ENCODE measurements around the gene FYB2. TPM values are rescaled to one million over a fixed set of nuclear protein-coding genes. Genes with fewer than 3 reads are reported as not detected.

The FYB2 gene
- total RNA-seq, 2 experiments from 2014 or later = not detected

GRCh38 chr1:56686169-56686568 lies 133.0 kb downstream of the FYB2 start:
- Mint-ChIP-seq H3K9me3 (ENCODE audit: insufficient read depth) (no peaks in the 10 kb centered on the region), H3K36me3 (ENCODE audit: low read depth) (no peaks in the 10 kb centered on the region), H3K4me3 (no peak overlapping the region), H3K27me3 (ENCODE audit: low read depth) (no peaks in the 10 kb centered on the region), H3K4me1 (ENCODE audit: low read depth) (no peaks in the 10 kb centered on the region), H3K27ac (no peak overlapping the region)
- no peak for ATAC-seq
- DNase-seq = no peak
- ChIA-PET POLR2A (no interaction called here), CTCF (no interaction called here)

- no peak overlapping the region for H3K4me3 Mint-ChIP-seq
- H3K4me1 Mint-ChIP-seq (ENCODE audit: low read depth) = no peaks in the 10 kb centered on the region
- H3K27ac Mint-ChIP-seq = no peak overlapping the region
- H3K9me3 Mint-ChIP-seq (ENCODE audit: insufficient read depth) = no peaks in the 10 kb centered on the region
- H3K27me3 Mint-ChIP-seq (ENCODE audit: low read depth) = no peaks in the 10 kb centered on the region
- CTCF ChIA-PET = no interaction called here
- no peaks in the 10 kb centered on the region for H3K36me3 Mint-ChIP-seq (ENCODE audit: low read depth)
- DNase-seq (no peak), ATAC-seq (no peak)
- POLR2A ChIA-PET = no interaction called here
Observed at GRCh38 chr1:56683569-56683968, 135.6 kb downstream of the FYB2 start.

- H3K4me3 Mint-ChIP-seq = no peak overlapping the region
- no peaks in the 10 kb centered on the region for H3K36me3 Mint-ChIP-seq (ENCODE audit: low read depth)
- H3K4me1 Mint-ChIP-seq (ENCODE audit: low read depth) = no peaks in the 10 kb centered on the region
- ChIA-PET POLR2A (no interaction called here), CTCF (no interaction called here)
- no peaks in the 10 kb centered on the region for H3K27me3 Mint-ChIP-seq (ENCODE audit: low read depth)
- ATAC-seq (no peak), DNase-seq (no peak)
- no peak overlapping the region for H3K27ac Mint-ChIP-seq
- H3K9me3 Mint-ChIP-seq (ENCODE audit: insufficient read depth) = no peaks in the 10 kb centered on the region
Observed at GRCh38 chr1:56676571-56677035, 142.6 kb downstream of the FYB2 start.

GRCh38 chr1:56675763-56676162 lies 143.4 kb downstream of the FYB2 start:
- H3K36me3 Mint-ChIP-seq (ENCODE audit: low read depth) = no peaks in the 10 kb centered on the region
- no peaks in the 10 kb centered on the region for H3K27me3 Mint-ChIP-seq (ENCODE audit: low read depth)
- ATAC-seq = no peak
- no peaks in the 10 kb centered on the region for H3K9me3 Mint-ChIP-seq (ENCODE audit: insufficient read depth)
- POLR2A ChIA-PET = no interaction called here
- DNase-seq = no peak
- no peak overlapping the region for H3K4me3 Mint-ChIP-seq
- CTCF ChIA-PET = no interaction called here
- no peaks in the 10 kb centered on the region for H3K4me1 Mint-ChIP-seq (ENCODE audit: low read depth)
- H3K27ac Mint-ChIP-seq = no peak overlapping the region

GRCh38 chr1:56672579-56672978 lies 146.6 kb downstream of the FYB2 start:
- ATAC-seq (no peak), DNase-seq (no peak)
- POLR2A ChIA-PET = no interaction called here
- H3K36me3 Mint-ChIP-seq (ENCODE audit: low read depth) = no peaks in the 10 kb centered on the region
- H3K4me1 Mint-ChIP-seq (ENCODE audit: low read depth) = no peaks in the 10 kb centered on the region
- H3K4me3 Mint-ChIP-seq = no peak overlapping the region
- H3K27me3 Mint-ChIP-seq (ENCODE audit: low read depth) = no peaks in the 10 kb centered on the region
- H3K9me3 Mint-ChIP-seq (ENCODE audit: insufficient read depth) = no peaks in the 10 kb centered on the region
- H3K27ac Mint-ChIP-seq = no peak overlapping the region
- CTCF ChIA-PET = no interaction called here

GRCh38 chr1:56671542-56671941 lies 147.7 kb downstream of the FYB2 start:
- ChIA-PET POLR2A (no interaction called here), CTCF (no interaction called here)
- no peak overlapping the region for H3K27ac Mint-ChIP-seq
- no peaks in the 10 kb centered on the region for H3K9me3 Mint-ChIP-seq (ENCODE audit: insufficient read depth)
- ATAC-seq (no peak), DNase-seq (no peak)
- no peaks in the 10 kb centered on the region for H3K27me3 Mint-ChIP-seq (ENCODE audit: low read depth)
- H3K36me3 Mint-ChIP-seq (ENCODE audit: low read depth) = no peaks in the 10 kb centered on the region
- no peaks in the 10 kb centered on the region for H3K4me1 Mint-ChIP-seq (ENCODE audit: low read depth)
- no peak overlapping the region for H3K4me3 Mint-ChIP-seq

- ATAC-seq = no peak
Observed at GRCh38 chr1:56671085-56671484, 148.1 kb downstream of the FYB2 start.

GRCh38 chr1:56670350-56670749 lies 148.9 kb downstream of the FYB2 start:
- ATAC-seq (no peak), DNase-seq (no peak)
- H3K27ac Mint-ChIP-seq = no peak overlapping the region
- no peaks in the 10 kb centered on the region for H3K27me3 Mint-ChIP-seq (ENCODE audit: low read depth)
- H3K9me3 Mint-ChIP-seq (ENCODE audit: insufficient read depth) = no peaks in the 10 kb centered on the region
- POLR2A ChIA-PET = no interaction called here
- no peaks in the 10 kb centered on the region for H3K4me1 Mint-ChIP-seq (ENCODE audit: low read depth)
- CTCF ChIA-PET = no interaction called here
- H3K4me3 Mint-ChIP-seq = no peak overlapping the region
- H3K36me3 Mint-ChIP-seq (ENCODE audit: low read depth) = no peaks in the 10 kb centered on the region

More at GRCh38 chr1:56671085-56671484, 148.1 kb downstream of the FYB2 start:
- Mint-ChIP-seq H3K4me3 (no peak overlapping the region), H3K4me1 (ENCODE audit: low read depth) (no peaks in the 10 kb centered on the region), H3K36me3 (ENCODE audit: low read depth) (no peaks in the 10 kb centered on the region), H3K27me3 (ENCODE audit: low read depth) (no peaks in the 10 kb centered on the region), H3K9me3 (ENCODE audit: insufficient read depth) (no peaks in the 10 kb centered on the region), H3K27ac (no peak overlapping the region)
- ChIA-PET POLR2A (no interaction called here), CTCF (no interaction called here)
- DNase-seq = no peak

Other genes with a start within 250 kb of the FYB2 start
- not detected for gene PLPP3, start 239.8 kb downstream of the FYB2 start, total RNA-seq
- not detected for gene PRKAA2, start 174.1 kb downstream of the FYB2 start, total RNA-seq
- not detected for gene C8A, start 35.4 kb upstream of the FYB2 start, total RNA-seq
- not detected for gene C8B, start 146.6 kb upstream of the FYB2 start, total RNA-seq

All from activated CD8-positive, alpha-beta T cell treated with anti-CD3 and anti-CD28 coated beads, Interleukin-2, amount 10 ng/mL, durations not matched to agents 7 days and 5 days (primary cell).